ENCODE data around the gene EVPLL. TPM values are rescaled to one million over a fixed set of nuclear protein-coding genes. Genes with fewer than 3 reads are reported as not detected.
"Not testable (repeated sequence)": the region's sequence is repeated elsewhere in the genome, so short reads cannot be mapped to it uniquely, and the experiment has no call there.

Gene EVPLL
- total and polyA plus RNA-seq, 9 donors = 0.23 to 0.25 TPM; not detected in 7

DNA sequence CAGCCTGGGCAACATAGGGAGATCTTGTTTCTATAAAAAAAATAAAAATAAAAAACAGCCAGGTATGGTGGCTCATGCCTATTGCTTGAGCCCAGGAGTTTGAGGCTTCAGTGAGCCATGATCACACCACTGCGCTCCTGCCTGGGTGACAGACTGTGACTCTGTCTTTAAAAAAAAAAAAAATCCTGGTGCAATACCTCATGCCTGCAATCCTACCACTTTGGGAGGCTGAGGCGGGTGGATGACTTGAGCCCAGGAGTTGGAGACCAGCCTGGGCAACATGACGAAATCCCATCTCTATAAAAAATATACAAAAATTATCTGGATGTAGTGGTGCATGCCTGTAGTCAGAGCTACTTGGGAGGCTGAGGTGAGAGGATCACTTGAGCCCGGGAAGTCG is 1.0 kb downstream of the EVPLL start:
- H3K4me3 ChIP-seq (ENCODE audit: low read length); H3K36me3 ChIP-seq (ENCODE audit: control insufficient read depth, insufficient read depth, low read length); H3K27ac ChIP-seq (ENCODE audit: low read length); DNase-seq; H3K4me1 ChIP-seq (ENCODE audit: control insufficient read depth, insufficient read depth, low read length); H3K9me3 ChIP-seq (replicated peaks; ENCODE audit: control insufficient read depth, low read depth, low read length): not testable (repeated sequence)
- peaks cover 18% of the 10 kb centered on the region for H3K27me3 ChIP-seq (ENCODE audit: control insufficient read depth, insufficient read depth, low read length)
- 100% methylated on average over 1 of the region's 5 CpGs for WGBS (ENCODE audit: insufficient coverage)

DNA sequence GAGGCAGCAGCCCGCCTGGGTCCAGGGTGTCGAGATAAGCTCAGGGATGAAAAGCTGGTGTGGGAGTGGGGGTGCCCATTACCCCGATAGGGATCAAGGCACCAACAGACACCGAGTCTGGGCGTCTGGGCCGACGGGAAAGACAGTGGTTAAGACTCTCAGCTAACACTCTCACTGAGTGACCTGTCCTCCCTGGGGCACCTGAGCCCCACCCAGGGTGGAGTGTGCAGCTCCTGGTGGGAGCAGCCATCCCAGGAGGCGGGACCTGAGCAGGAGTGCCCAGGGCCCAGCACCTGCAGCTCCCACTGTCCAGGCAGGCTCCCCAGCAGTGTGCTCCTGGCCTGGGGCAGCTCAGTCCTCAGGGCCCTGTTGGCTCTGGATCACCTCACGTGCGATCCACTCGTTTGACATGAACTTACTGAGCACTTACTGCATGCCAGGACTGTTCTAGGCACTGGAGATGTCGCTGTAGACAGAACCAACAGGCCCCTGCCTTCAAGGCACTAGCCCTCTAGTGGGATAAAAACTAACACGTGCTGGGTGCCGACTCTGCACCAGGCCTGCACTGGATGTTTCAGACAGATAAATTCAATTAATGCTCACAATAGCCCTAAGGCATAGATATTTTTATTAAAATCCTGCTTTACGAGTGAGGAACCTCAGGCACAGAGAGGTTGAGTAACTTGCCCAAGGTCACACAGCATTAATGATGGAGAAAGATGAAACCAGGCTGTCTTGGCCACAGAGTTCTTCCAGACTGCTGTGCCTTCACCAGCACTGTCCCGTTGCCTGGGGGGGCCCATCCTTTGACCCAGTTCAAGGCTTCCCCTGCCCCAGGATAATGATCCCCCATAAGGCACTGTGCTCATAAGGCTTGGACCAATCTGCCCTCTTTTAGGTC is 1.9 kb downstream of the EVPLL start:
- Histone ChIP-seq H3K36me3 (ENCODE audit: control insufficient read depth, insufficient read depth, low read length) (no peaks in the 10 kb centered on the region), H3K4me1 (ENCODE audit: control insufficient read depth, insufficient read depth, low read length) (no peaks in the 10 kb centered on the region), H3K27me3 (ENCODE audit: control insufficient read depth, insufficient read depth, low read length) (peaks cover 23% of the 10 kb centered on the region), H3K9me3 (replicated peaks; ENCODE audit: control insufficient read depth, low read depth, low read length) (peaks cover 4% of the 10 kb centered on the region), H3K27ac (ENCODE audit: low read length) (no peak overlapping the region), H3K4me3 (ENCODE audit: low read length) (no peak overlapping the region)
- DNase-seq = no peak
- WGBS (ENCODE audit: insufficient coverage) = 68% methylated on average over 9 of the region's 16 CpGs

DNA sequence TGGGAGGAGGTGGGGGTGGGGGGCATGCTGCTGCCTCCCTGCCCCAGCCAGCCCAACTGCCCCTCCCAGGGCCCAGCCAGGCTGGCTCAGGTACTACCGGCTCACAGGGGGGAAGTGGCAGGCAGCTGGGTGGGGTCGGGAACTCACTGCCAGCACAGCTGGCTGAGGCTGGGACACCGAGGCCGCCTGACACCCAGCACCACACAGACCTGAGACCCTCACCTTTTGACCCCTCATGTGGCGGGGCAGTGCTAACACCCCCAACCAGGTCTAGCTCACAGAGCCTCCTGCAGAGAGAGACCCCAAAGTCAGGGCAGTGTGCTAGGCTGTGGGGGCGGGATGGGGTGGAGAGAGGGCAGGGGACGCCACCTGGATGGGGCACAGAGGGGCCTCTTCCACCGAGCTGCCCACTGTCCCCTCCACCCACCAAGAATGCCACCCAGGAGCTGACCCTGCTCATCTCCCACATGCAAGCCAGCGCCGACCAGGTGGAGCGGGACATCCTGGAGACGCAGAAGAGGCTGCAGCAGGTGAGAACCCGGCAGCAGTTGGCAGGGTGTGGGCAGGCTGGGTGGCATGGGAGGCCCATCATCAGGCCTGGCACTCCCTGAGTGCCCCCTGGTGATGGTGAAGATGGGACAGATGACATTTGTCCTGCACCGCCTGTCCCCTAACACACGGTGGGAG is 3.0 kb downstream of the EVPLL start:
- Histone ChIP-seq H3K27me3 (ENCODE audit: control insufficient read depth, insufficient read depth, low read length) (peaks cover 23% of the 10 kb centered on the region), H3K36me3 (ENCODE audit: control insufficient read depth, insufficient read depth, low read length) (no peaks in the 10 kb centered on the region), H3K9me3 (replicated peaks; ENCODE audit: control insufficient read depth, low read depth, low read length) (no peaks in the 10 kb centered on the region), H3K4me3 (ENCODE audit: low read length) (no peak overlapping the region), H3K27ac (ENCODE audit: low read length) (no peak overlapping the region), H3K4me1 (ENCODE audit: control insufficient read depth, insufficient read depth, low read length) (no peaks in the 10 kb centered on the region)
- no peak for DNase-seq
- 79% methylated on average over 7 of the region's 15 CpGs for WGBS (ENCODE audit: insufficient coverage)

DNA sequence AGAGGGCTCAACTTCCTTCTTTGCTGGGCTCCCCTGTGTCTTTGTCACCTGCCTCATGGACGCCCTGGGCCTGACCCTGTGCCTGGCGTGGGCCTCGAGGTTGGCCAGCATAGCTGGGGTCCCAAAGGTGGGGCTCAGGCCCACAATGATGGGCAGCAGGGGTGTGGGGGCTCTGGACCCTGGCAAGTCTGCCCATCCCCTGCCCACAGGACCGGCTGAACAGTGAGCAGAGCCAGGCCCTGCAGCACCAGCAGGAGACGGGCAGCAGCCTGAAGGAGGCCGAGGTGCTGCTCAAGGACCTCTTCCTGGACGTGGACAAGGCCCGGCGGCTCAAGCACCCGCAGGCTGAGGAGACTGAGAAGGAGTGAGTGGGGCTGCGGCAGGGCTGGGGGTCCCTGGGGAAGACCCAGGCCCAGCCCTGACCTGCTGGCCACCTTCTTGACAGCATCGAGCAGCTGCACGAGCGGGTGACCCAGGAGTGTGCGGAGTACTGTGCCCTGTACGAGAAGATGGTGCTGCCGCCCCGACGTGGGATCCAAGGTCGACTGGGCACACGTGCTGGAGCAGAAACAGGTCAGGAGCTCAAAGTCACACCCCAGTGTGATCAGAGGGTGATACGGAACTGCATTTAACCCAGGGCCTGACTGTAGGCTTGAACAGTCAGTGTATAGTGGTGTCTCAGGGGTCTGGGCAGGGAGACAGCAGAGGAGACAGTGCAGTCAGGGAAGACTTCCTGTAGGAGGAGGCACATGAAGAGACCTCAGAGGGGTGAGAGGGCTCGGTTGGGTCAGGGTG is 3.8 kb downstream of the EVPLL start:
- no peak for DNase-seq
- 71% methylated on average over 21 of the region's 23 CpGs for WGBS (ENCODE audit: insufficient coverage)
- H3K4me3 ChIP-seq (ENCODE audit: low read length) = no peak overlapping the region
- H3K9me3 ChIP-seq (replicated peaks; ENCODE audit: control insufficient read depth, low read depth, low read length) = no peaks in the 10 kb centered on the region
- H3K27me3 ChIP-seq (ENCODE audit: control insufficient read depth, insufficient read depth, low read length) = peaks cover 23% of the 10 kb centered on the region
- H3K36me3 ChIP-seq (ENCODE audit: control insufficient read depth, insufficient read depth, low read length) = no peaks in the 10 kb centered on the region
- no peak overlapping the region for H3K27ac ChIP-seq (ENCODE audit: low read length)
- no peaks in the 10 kb centered on the region for H3K4me1 ChIP-seq (ENCODE audit: control insufficient read depth, insufficient read depth, low read length)

GRCh38 chr17:18381953-18382245 is 4.3 kb downstream of the EVPLL start:
- WGBS (ENCODE audit: insufficient coverage) = 72% methylated on average over 3 of the region's 3 CpGs
- Histone ChIP-seq H3K36me3 (ENCODE audit: control insufficient read depth, insufficient read depth, low read length) (no peaks in the 10 kb centered on the region), H3K4me1 (ENCODE audit: control insufficient read depth, insufficient read depth, low read length) (no peaks in the 10 kb centered on the region), H3K4me3 (ENCODE audit: low read length) (no peak overlapping the region), H3K27me3 (ENCODE audit: control insufficient read depth, insufficient read depth, low read length) (peaks cover 23% of the 10 kb centered on the region), H3K27ac (ENCODE audit: low read length) (no peak overlapping the region), H3K9me3 (replicated peaks; ENCODE audit: control insufficient read depth, low read depth, low read length) (no peaks in the 10 kb centered on the region)
- DNase-seq = no peak

- WGBS (ENCODE audit: insufficient coverage) = 48% methylated on average over 32 of the region's 36 CpGs
- H3K4me1 ChIP-seq (ENCODE audit: control insufficient read depth, insufficient read depth, low read length) = no peaks in the 10 kb centered on the region
- H3K27me3 ChIP-seq (ENCODE audit: control insufficient read depth, insufficient read depth, low read length) = peaks cover 23% of the 10 kb centered on the region
- H3K36me3 ChIP-seq (ENCODE audit: control insufficient read depth, insufficient read depth, low read length) = no peaks in the 10 kb centered on the region
- H3K27ac ChIP-seq (ENCODE audit: low read length) = no peak overlapping the region
- no peak for DNase-seq
- H3K9me3 ChIP-seq (replicated peaks; ENCODE audit: control insufficient read depth, low read depth, low read length) = no peaks in the 10 kb centered on the region
- H3K4me3 ChIP-seq (ENCODE audit: low read length) = no peak overlapping the region
Measured at GRCh38 chr17:18382441-18383078, 5.0 kb downstream of the EVPLL start.

GRCh38 chr17:18383079-18383481 is 5.5 kb downstream of the EVPLL start:
- H3K27me3 ChIP-seq (ENCODE audit: control insufficient read depth, insufficient read depth, low read length) = peaks cover 23% of the 10 kb centered on the region
- H3K27ac ChIP-seq (ENCODE audit: low read length); H3K4me1 ChIP-seq (ENCODE audit: control insufficient read depth, insufficient read depth, low read length); H3K36me3 ChIP-seq (ENCODE audit: control insufficient read depth, insufficient read depth, low read length); DNase-seq; H3K4me3 ChIP-seq (ENCODE audit: low read length); H3K9me3 ChIP-seq (replicated peaks; ENCODE audit: control insufficient read depth, low read depth, low read length): not testable (repeated sequence)
- WGBS (ENCODE audit: insufficient coverage) = 26% methylated on average over 20 of the region's 36 CpGs

DNA sequence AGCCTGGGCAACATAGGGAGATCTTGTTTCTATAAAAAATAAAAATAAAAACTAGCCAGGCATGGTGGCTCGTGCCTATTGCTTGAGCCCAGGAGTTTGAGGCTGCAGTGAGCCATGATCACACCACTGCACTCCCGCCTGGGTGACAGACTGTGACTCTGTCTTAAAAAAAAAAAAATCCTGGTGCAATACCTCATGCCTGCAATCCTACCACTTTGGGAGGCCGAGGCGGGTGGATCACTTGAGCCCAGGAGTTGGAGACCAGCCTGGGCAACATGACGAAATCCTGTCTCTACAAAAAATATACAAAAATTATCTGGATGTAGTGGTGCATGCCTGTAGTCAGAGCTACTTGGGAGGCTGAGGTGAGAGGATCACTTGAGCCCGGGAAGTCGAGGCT is 6.7 kb downstream of the EVPLL start:
- WGBS (ENCODE audit: insufficient coverage) = 94% methylated on average over 2 of the region's 7 CpGs
- H3K27me3 ChIP-seq (ENCODE audit: control insufficient read depth, insufficient read depth, low read length) = peaks cover 23% of the 10 kb centered on the region

GRCh38 chr17:18387583-18387982 is 10.0 kb downstream of the EVPLL start:
- H3K9me3 ChIP-seq (replicated peaks; ENCODE audit: control insufficient read depth, low read depth, low read length); H3K36me3 ChIP-seq (ENCODE audit: control insufficient read depth, insufficient read depth, low read length); H3K27ac ChIP-seq (ENCODE audit: low read length); H3K4me1 ChIP-seq (ENCODE audit: control insufficient read depth, insufficient read depth, low read length); H3K4me3 ChIP-seq (ENCODE audit: low read length); DNase-seq: not testable (repeated sequence)
- H3K27me3 ChIP-seq (ENCODE audit: control insufficient read depth, insufficient read depth, low read length) = peaks cover 13% of the 10 kb centered on the region
- 65% methylated on average over 3 of the region's 5 CpGs for WGBS (ENCODE audit: insufficient coverage)

More for the DNA sequence above, 6.7 kb downstream of the EVPLL start:
- H3K4me1 ChIP-seq (ENCODE audit: control insufficient read depth, insufficient read depth, low read length); H3K36me3 ChIP-seq (ENCODE audit: control insufficient read depth, insufficient read depth, low read length); H3K9me3 ChIP-seq (replicated peaks; ENCODE audit: control insufficient read depth, low read depth, low read length); DNase-seq; H3K27ac ChIP-seq (ENCODE audit: low read length); H3K4me3 ChIP-seq (ENCODE audit: low read length): not testable (repeated sequence)

DNA sequence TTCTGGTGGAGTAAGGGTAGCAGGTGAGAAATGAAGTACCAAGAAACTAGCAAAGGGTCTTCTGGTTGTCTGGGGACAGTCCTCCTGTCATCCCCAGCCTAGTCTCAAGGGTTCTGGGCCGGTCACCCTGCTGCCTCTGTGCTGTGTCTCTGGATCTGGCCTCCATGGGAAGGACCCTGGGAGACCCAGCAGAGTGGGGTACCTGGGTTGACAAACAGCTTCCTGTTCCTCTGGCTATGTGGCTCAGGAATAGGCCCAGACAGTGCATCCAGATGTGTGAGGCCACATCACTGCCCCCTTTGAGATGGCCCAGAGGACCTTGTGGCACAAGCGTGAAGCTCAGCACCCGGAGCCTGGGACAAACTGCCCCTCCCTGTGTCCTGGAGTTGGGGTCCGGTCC is 10.7 kb downstream of the EVPLL start:
- H3K36me3 ChIP-seq (ENCODE audit: control insufficient read depth, insufficient read depth, low read length); H3K9me3 ChIP-seq (replicated peaks; ENCODE audit: control insufficient read depth, low read depth, low read length); H3K4me3 ChIP-seq (ENCODE audit: low read length); H3K27ac ChIP-seq (ENCODE audit: low read length); DNase-seq; H3K4me1 ChIP-seq (ENCODE audit: control insufficient read depth, insufficient read depth, low read length); H3K27me3 ChIP-seq (ENCODE audit: control insufficient read depth, insufficient read depth, low read length): not testable (repeated sequence)
- 76% methylated on average over 4 of the region's 4 CpGs for WGBS (ENCODE audit: insufficient coverage)
